ENCODE results near the gene TRMT2A.

Gene TRMT2A

DNA sequence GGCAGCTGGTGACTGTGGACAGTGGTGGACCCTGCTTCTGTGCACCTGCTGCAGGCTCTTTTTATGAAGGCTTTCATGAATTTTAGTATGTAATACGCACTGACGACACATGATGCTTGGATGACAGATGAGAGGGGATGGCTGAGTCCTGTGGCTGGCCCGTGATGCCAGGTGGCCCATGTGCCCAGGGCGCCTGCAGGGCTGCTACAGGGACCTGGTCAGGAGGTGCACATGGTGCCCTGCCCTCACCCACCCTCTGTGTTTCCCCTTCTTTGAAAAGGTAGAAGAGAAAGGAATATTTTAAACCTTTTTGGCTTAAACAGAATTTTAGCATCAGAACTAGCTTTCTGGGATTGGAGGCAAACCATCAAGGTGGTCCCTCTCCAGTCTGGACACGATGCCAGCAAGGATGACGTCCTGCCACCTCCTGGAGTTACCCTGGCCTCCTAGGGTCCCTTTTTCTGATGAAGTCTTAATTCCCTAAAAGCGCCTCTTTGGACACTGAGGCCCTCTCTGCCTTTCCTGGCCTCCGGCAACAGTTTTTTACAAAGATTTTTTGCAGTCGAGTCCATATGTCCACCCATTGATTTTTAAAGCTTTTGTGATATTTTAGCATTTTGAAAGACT is 6.6 kb downstream of the TRMT2A start:
- H3K36me3 ChIP-seq (ENCODE audit: insufficient read depth, low read length): peaks cover 99% of the 10 kb centered on the region

GRCh38 chr22:20109411-20110358 is 7.3 kb downstream of the TRMT2A start:
- Histone ChIP-seq H3K4me1 (ENCODE audit: insufficient read depth, low read length) (peaks cover 29% of the 10 kb centered on the region), H3K9ac (ENCODE audit: low read depth, low read length) (no peak overlapping the region), H3K9me3 (ENCODE audit: insufficient read depth, low read length, severe bottlenecking) (no peaks in the 10 kb centered on the region), H4K20me1 (ENCODE audit: insufficient read depth, low read length) (peaks cover 91% of the 10 kb centered on the region), H3K79me2 (ENCODE audit: insufficient read depth, low read length) (peaks cover 47% of the 10 kb centered on the region), H3K4me2 (ENCODE audit: insufficient read depth, low read length) (no peak overlapping the region), H3K27ac (ENCODE audit: low read length) (no peak overlapping the region; the same call in 1 of the 2 replicates), H3K4me3 (ENCODE audit: low read depth in 1 of 2, low read length in 2 of 2) (no peak overlapping the region), H2AFZ (ENCODE audit: low read depth, low read length) (no peak overlapping the region), H3K27me3 (ENCODE audit: insufficient read depth, low read length, poor library complexity) (no peaks in the 10 kb centered on the region), H3K36me3 (ENCODE audit: insufficient read depth, low read length) (peaks cover 99% of the 10 kb centered on the region)
- no peak for DNase-seq
- no peak for ATAC-seq (ENCODE audit: insufficient read depth, low read depth)
- TF ChIP-seq EZH2 (IDR thresholded peaks at IDR 0.05; ENCODE audit: borderline replicate concordance, low read depth, low read length, severe bottlenecking): no peak
- TF ChIP-seq CTCF (IDR thresholded peaks at IDR 0.05; ENCODE audit: borderline replicate concordance, extremely low read depth, low read length, poor library complexity, severe bottlenecking): no peak

More for the DNA sequence above, 6.6 kb downstream of the TRMT2A start:
- no peak overlapping the region for H2AFZ ChIP-seq (ENCODE audit: low read depth, low read length)
- no peak overlapping the region for H3K4me2 ChIP-seq (ENCODE audit: insufficient read depth, low read length)
- H3K9me3 ChIP-seq (ENCODE audit: insufficient read depth, low read length, severe bottlenecking): no peaks in the 10 kb centered on the region
- no peaks in the 10 kb centered on the region for H3K27me3 ChIP-seq (ENCODE audit: insufficient read depth, low read length, poor library complexity)
- H3K79me2 ChIP-seq (ENCODE audit: insufficient read depth, low read length): peaks cover 48% of the 10 kb centered on the region
- H3K4me3 ChIP-seq (ENCODE audit: low read depth in 1 of 2, low read length in 2 of 2): no peak overlapping the region
- H4K20me1 ChIP-seq (ENCODE audit: insufficient read depth, low read length): peaks cover 91% of the 10 kb centered on the region
- ATAC-seq (ENCODE audit: insufficient read depth, low read depth): no peak
- H3K4me1 ChIP-seq (ENCODE audit: insufficient read depth, low read length): peaks cover 37% of the 10 kb centered on the region
- no peak for DNase-seq
- peak overlapping the region; percentile 70; the same call in 1 of the 2 replicates for H3K27ac ChIP-seq (ENCODE audit: low read length)
- TF ChIP-seq CTCF (IDR thresholded peaks at IDR 0.05; ENCODE audit: borderline replicate concordance, extremely low read depth, low read length, poor library complexity, severe bottlenecking) (no peak), EZH2 (IDR thresholded peaks at IDR 0.05; ENCODE audit: borderline replicate concordance, low read depth, low read length, severe bottlenecking) (no peak)
- peak overlapping the region; percentile 13; the same call in 1 of the 2 replicates for H3K9ac ChIP-seq (ENCODE audit: low read depth, low read length)

GRCh38 chr22:20108757-20109230 is 8.2 kb downstream of the TRMT2A start:
- Histone ChIP-seq H3K9ac (ENCODE audit: low read depth, low read length) (no peak overlapping the region), H4K20me1 (ENCODE audit: insufficient read depth, low read length) (peaks cover 89% of the 10 kb centered on the region), H3K4me1 (ENCODE audit: insufficient read depth, low read length) (peaks cover 20% of the 10 kb centered on the region), H3K9me3 (ENCODE audit: insufficient read depth, low read length, severe bottlenecking) (no peaks in the 10 kb centered on the region), H3K27ac (ENCODE audit: low read length) (no peak overlapping the region), H3K36me3 (ENCODE audit: insufficient read depth, low read length) (peaks cover 97% of the 10 kb centered on the region), H3K27me3 (ENCODE audit: insufficient read depth, low read length, poor library complexity) (no peaks in the 10 kb centered on the region), H3K79me2 (ENCODE audit: insufficient read depth, low read length) (peaks cover 45% of the 10 kb centered on the region), H3K4me2 (ENCODE audit: insufficient read depth, low read length) (no peak overlapping the region), H2AFZ (ENCODE audit: low read depth, low read length) (no peak overlapping the region), H3K4me3 (ENCODE audit: low read depth in 1 of 2, low read length in 2 of 2) (no peak overlapping the region)
- ATAC-seq (ENCODE audit: insufficient read depth, low read depth): no peak
- DNase-seq: no peak
- no peak for TF ChIP-seq CTCF (IDR thresholded peaks at IDR 0.05; ENCODE audit: borderline replicate concordance, extremely low read depth, low read length, poor library complexity, severe bottlenecking)
- TF ChIP-seq EZH2 (IDR thresholded peaks at IDR 0.05; ENCODE audit: borderline replicate concordance, low read depth, low read length, severe bottlenecking): no peak
